ENCODE measurements around the gene CTDP1.

Gene CTDP1

GRCh38 chr18:79789901-79790890 lies 110.6 kb downstream of the CTDP1 start:
- TF ChIP-seq, protein P1, sequence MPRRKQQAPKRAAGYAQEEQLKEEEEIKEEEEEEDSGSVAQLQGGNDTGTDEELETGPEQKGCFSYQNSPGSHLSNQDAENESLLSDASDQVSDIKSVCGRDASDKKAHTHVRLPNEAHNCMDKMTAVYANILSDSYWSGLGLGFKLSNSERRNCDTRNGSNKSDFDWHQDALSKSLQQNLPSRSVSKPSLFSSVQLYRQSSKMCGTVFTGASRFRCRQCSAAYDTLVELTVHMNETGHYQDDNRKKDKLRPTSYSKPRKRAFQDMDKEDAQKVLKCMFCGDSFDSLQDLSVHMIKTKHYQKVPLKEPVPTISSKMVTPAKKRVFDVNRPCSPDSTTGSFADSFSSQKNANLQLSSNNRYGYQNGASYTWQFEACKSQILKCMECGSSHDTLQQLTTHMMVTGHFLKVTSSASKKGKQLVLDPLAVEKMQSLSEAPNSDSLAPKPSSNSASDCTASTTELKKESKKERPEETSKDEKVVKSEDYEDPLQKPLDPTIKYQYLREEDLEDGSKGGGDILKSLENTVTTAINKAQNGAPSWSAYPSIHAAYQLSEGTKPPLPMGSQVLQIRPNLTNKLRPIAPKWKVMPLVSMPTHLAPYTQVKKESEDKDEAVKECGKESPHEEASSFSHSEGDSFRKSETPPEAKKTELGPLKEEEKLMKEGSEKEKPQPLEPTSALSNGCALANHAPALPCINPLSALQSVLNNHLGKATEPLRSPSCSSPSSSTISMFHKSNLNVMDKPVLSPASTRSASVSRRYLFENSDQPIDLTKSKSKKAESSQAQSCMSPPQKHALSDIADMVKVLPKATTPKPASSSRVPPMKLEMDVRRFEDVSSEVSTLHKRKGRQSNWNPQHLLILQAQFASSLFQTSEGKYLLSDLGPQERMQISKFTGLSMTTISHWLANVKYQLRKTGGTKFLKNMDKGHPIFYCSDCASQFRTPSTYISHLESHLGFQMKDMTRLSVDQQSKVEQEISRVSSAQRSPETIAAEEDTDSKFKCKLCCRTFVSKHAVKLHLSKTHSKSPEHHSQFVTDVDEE (CRISPR knock-in tag; IDR thresholded peaks at IDR 0.05): no peak
- no peak for TF ChIP-seq ZNF565 (CRISPR knock-in tag; conservative IDR thresholded peaks at IDR 0.05; ENCODE audit: low read depth)
- no peak for TF ChIP-seq ESRRG (CRISPR knock-in tag; IDR thresholded peaks at IDR 0.05)
- TF ChIP-seq GLIS3 (CRISPR knock-in tag; IDR thresholded peaks at IDR 0.05): no peak
- no peak for TF ChIP-seq PATZ1 (CRISPR knock-in tag; IDR thresholded peaks at IDR 0.05; ENCODE audit: borderline replicate concordance)
- no peak for TF ChIP-seq BACH2 (CRISPR knock-in tag; IDR thresholded peaks at IDR 0.05; ENCODE audit: borderline replicate concordance)
- TF ChIP-seq ISL1 (CRISPR knock-in tag; IDR thresholded peaks at IDR 0.05): no peak
- no peak for ATAC-seq

GRCh38 chr18:79790996-79791972 lies 111.7 kb downstream of the CTDP1 start:
- peak; percentile 77 for ATAC-seq
- TF ChIP-seq ZNF70 (CRISPR knock-in tag; IDR thresholded peaks at IDR 0.05) (no peak), CREB5 (CRISPR knock-in tag; IDR thresholded peaks at IDR 0.05; ENCODE audit: low read depth) (peak; percentile 52; the same call in 1 of the 2 replicates), ZC3H10 (CRISPR knock-in tag; IDR thresholded peaks at IDR 0.05) (no peak), PATZ1 (CRISPR knock-in tag; IDR thresholded peaks at IDR 0.05; ENCODE audit: borderline replicate concordance) (no peak), PPARA (CRISPR knock-in tag; IDR thresholded peaks at IDR 0.05; ENCODE audit: borderline replicate concordance) (no peak), ZNF8 (CRISPR knock-in tag; IDR thresholded peaks at IDR 0.05) (no peak), ZFP3 (CRISPR knock-in tag; IDR thresholded peaks at IDR 0.05) (peak; percentile 87), TCF4 (CRISPR knock-in tag; IDR thresholded peaks at IDR 0.05; ENCODE audit: borderline replicate concordance) (no peak), ESRRG (CRISPR knock-in tag; IDR thresholded peaks at IDR 0.05) (no peak), SNAI2 (CRISPR knock-in tag; IDR thresholded peaks at IDR 0.05) (no peak), ZNF565 (CRISPR knock-in tag; conservative IDR thresholded peaks at IDR 0.05; ENCODE audit: low read depth) (no peak), OSR1 (CRISPR knock-in tag; IDR thresholded peaks at IDR 0.05) (no peak), POU6F1 (CRISPR knock-in tag; IDR thresholded peaks at IDR 0.05; ENCODE audit: borderline replicate concordance, low read depth) (no peak), ISL1 (CRISPR knock-in tag; IDR thresholded peaks at IDR 0.05) (peak; percentile 87), TOX (CRISPR knock-in tag; IDR thresholded peaks at IDR 0.05; ENCODE audit: borderline replicate concordance) (no peak), BACH2 (CRISPR knock-in tag; IDR thresholded peaks at IDR 0.05; ENCODE audit: borderline replicate concordance) (no peak), RARB (CRISPR knock-in tag; IDR thresholded peaks at IDR 0.05) (no peak), CSDC2 (CRISPR knock-in tag; IDR thresholded peaks at IDR 0.05) (peak; percentile 67; the same call in 1 of the 2 replicates), GLIS3 (CRISPR knock-in tag; IDR thresholded peaks at IDR 0.05) (peak; percentile 63; the same call in 1 of the 2 replicates), ARNTL (CRISPR knock-in tag; IDR thresholded peaks at IDR 0.05; ENCODE audit: borderline replicate concordance, low read depth) (no peak)
- TF ChIP-seq, protein P1 (CRISPR knock-in tag; IDR thresholded peaks at IDR 0.05): no peak
